Caki2 (cell line): ENCODE results near the gene RTKN2. TPM values are rescaled to one million over a fixed set of nuclear protein-coding genes. Genes with fewer than 3 reads are reported as not detected.

Experiments
- DNase-seq: peaks from one replicate; pipeline ENCODE4 v3.0.0-alpha.2; 2015; ENCODE audit warnings: low read depth
- in situ Hi-C: cut with HindIII; loops from 2 replicates; pipeline ENCODE4 v1.10.0; 2016; ENCODE audit warnings: low sequenced_read_pairs, low pct_unique_long_range_greater_than_20kb, mixed read lengths
- total RNA-seq: library from RNA; depleted of rRNA; stranded (reverse); fragments of >200 nt; shearing (Covaris generic); gene quantifications from 2 replicates; pipeline ENCODE4 v1.2.3, GENCODE V29; 2014; ENCODE audit warnings: low replicate concordance

RTKN2 gene
- total RNA-seq, 1 experiment from 2014 or later: 3.6 TPM

DNA sequence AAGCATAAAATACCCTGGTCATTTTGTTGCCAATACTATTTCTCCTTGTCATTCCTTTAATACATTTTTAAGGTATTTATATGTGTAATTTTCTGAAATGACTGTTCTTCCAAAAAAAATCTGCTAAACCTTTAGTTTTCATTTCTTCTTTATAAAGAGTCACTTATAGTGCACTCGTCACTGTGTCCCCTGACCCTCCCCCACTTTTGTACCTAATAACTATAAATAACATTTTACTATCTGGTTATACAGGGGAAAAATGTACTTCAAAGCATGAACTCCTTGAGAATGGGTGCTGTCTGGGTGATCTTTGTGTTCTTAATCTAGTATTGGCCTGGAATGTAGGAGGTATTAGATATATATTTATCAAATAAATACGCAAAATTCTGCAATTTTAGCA lies 31.1 kb downstream of the RTKN2 start:
- in situ Hi-C loops: no loop called here
- no peak for DNase-seq

DNA sequence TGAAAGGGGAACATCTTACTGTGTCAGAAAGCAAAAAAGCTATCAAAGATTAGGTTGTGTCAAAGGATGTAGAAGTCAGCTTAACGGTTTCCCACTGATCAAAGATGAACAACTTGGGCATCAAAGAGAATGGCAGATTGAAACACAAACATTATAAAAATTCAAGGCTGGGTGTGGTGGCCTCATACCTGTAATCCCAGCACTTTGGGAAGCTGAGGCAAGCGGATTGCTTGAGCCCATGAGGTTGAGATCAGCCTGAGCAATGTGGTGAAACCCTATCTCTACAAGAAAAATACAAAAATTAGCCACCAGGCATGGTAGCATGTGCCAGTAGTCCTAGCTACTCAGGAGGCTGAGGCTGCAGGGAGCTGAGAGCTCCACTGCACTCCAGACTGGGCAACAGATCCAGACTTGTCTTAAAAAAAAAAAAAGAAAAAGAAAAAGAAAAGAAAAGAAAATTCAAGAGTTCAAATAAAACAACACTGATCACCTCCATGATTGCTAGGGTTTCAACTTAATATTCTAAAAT lies 34.5 kb downstream of the RTKN2 start:
- DNase-seq: no peak
- in situ Hi-C loops: no loop called here

DNA sequence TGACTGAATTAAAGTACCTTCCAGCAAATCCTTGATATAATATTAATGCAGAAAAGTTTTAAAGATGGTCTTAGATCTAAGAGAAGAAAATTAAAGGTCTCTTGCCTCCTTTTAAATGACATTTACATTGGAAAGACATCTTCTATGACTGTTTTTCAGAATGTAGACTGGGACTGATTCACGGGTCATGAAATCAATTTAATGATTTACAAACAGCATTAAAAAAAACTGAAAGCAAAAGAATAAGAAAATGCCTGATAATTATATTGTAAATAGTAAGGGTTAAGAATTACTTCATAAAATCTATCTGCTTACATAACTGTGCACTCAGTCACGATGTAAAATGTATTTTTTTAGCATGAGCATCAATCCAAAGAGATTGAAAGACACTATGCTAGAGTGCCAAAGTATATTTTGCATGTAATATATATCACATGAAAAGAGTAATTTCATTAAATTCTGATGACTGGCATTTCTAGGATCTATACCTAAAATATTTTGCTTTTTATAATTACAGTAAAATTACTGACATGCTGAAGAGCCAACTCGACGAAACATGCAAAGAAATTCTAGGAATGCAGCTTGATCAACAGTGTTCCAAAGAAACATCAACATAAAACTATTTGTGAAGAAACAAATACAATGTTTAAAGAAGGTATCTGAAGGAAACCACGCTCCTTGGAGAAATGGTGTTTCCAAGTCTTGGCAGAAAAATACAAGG lies 35.1 kb downstream of the RTKN2 start:
- in situ Hi-C loops: no loop called here
- DNase-seq: peak; percentile 33

DNA sequence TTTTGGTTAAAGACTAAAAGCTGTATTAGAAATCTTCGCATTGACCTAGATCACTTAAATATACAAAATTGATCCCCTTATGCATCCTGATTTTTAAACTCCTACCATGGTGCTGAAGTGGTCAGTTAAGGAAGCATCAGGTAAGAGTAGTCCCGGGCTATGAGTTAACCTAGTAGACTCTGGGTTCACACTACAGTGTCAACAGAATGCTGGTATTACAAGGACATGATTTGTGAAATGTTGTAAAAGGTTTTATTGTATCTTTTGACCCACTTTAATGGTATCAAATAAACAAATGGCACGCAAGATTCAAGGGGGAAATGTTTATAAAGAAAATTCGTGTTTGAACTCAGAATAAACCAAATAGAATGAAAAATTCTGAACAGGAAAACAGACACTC lies 36.8 kb downstream of the RTKN2 start:
- no peak for DNase-seq
- in situ Hi-C loops: no loop called here

DNA sequence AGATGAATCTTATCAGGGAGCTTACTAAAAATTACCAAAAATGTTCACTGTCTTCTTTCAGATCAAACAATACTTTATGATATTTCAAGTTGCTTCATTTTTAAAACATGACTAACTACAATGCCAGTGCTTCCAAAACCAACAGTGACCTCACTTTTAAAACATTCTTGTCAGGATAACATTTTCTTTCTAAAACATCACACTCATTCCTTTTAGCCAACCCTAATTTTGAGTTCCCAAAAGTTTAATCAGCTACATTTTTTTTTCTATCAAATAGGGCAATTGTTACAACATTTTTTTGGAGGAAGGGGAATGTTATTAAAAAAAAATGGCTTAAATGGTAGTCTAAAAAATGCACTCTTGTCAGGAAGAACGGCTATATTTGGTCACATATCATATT lies 37.3 kb downstream of the RTKN2 start:
- DNase-seq: peak; percentile 35
- in situ Hi-C loops: no loop called here

DNA sequence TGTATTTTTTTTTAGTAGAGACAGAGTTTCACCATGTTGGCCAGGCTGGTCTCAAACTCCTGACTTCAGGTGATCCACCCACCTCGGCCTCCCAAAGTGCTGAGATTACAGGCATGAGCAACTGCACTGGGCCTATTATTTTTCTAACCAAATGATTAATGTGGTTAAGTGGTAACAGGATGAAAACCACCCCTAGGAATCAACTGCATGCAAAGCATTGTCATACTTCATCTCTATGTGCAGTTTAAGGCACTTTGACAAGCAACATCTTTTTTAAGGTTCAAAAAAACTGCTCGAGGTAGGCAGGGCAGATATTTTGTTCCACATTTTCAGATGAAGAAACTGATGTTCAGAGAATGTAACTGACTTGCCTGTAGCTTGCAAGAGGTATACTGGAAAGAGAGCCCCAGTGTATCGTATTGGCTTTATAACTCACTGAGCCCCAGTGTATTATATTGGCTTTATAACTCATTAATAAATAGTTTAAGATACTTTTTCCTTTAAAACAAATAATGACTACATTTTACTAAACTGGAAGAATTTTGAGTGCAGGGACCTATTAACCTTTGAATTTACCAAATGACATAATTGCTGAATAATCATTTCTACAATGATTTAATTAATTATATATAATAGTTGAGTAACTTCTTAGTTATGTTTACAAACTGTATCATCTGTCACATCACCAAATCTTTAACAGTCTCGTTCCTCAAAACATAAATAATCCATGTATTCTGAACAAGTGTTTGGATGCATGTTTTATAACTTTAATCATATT lies 38.1 kb downstream of the RTKN2 start:
- no peak for DNase-seq
- in situ Hi-C loops: no loop called here

DNA sequence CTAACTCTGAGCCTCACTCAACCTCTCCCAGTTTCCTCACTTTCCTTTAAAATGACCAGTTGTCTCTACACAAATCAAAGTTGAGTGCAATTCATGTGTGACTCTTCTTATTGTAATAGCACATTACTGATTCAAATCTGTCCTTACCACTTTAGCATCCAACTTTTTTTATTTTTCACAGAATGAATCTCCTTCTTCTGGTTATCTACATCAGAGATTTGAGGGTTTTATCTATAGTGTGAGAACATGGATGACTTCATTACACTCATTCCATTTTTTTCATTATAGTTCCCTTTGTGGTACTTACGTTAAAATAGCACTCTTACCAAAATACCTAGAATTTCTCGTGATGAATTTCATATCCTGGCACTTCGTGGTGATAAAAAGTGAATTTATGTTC lies 43.3 kb downstream of the RTKN2 start:
- DNase-seq: no peak
- in situ Hi-C loops: no loop called here

- DNase-seq: peak; percentile 35
- in situ Hi-C loops: no loop called here
These were observed 44.0 kb downstream of the RTKN2 start for GRCh38 chr10:62224606-62225005.

- DNase-seq: no peak
- in situ Hi-C loops: no loop called here
These were observed 51.0 kb downstream of the RTKN2 start for GRCh38 chr10:62217683-62218082.

DNA sequence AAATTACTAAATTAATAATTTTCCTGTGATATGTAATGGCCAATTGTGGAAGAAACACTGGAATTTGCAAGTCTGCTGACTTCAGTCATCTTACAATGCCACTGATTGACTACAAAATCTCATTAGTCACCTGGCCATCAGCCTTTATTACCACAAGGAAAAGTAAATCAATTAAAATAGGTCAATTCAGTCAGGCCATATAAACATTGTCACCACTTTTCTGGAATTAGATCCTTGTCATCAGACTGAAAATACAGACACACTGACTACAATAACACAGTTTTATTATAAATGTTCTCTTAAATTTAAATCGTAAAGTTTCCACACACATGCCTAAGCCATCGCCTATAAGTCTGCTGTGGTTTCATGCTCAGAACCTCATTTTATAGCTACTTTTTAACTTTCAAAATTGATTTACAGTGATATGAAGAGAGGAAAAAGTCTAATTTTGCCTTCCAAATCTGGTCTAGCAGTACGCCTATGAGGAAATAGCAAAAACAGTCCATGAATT lies 54.2 kb downstream of the RTKN2 start:
- no peak for DNase-seq
- in situ Hi-C loops: no loop called here

DNA sequence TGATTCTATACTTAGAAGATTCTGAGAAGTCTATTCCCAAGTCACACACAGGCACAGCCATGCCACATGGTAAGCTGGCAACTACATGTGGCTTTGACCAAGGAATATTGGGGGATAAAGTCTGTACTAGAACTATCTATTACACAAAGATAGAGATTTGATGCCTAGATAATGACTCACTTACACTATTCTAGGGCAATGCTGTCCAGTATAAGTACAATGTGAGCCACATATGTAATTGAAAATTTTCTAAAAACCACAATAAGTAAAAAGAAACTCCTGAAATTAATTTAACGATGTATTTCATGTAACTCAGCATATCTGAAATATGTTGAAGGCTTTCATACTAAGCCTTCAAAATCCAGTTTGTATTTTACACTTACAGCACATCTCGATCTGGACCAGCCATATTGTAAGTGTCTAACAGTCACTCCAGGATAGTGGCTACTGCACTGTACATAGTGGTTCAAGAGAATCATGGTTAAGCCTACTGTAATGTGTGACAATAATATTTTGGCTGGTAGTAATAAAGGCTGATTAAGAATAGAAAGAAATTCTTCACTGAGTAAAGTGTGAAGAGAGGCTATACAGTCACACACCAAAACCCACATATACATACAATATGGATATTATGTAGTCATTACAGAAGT lies 62.8 kb downstream of the RTKN2 start:
- DNase-seq: no peak
- in situ Hi-C loops: no loop called here

- in situ Hi-C loops: no loop called here
- no peak for DNase-seq
These were observed 69.1 kb downstream of the RTKN2 start for GRCh38 chr10:62199584-62199983.

DNA sequence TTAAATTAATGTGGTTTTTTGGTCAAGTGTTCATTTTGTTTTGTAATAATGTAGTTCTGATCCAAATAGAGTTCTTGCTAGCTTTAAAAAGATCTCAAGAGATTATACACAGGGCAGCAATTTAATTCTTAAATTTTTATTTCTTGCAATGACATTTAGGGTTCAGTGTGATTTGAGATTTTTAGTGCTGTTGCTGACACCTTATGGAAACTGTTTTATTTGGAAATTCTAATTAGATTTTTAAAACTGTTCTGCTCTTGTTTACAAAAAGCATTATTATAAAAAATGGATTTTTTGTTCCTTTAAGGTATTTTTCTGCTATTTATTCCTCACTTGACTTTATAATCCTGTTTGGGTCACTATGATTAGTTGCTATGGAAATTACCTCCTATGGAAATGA lies 72.1 kb downstream of the RTKN2 start:
- DNase-seq: no peak
- in situ Hi-C loops: no loop called here

GRCh38 chr10:62195675-62195926 lies 73.0 kb downstream of the RTKN2 start:
- in situ Hi-C loops: no loop called here
- DNase-seq: no peak

DNA sequence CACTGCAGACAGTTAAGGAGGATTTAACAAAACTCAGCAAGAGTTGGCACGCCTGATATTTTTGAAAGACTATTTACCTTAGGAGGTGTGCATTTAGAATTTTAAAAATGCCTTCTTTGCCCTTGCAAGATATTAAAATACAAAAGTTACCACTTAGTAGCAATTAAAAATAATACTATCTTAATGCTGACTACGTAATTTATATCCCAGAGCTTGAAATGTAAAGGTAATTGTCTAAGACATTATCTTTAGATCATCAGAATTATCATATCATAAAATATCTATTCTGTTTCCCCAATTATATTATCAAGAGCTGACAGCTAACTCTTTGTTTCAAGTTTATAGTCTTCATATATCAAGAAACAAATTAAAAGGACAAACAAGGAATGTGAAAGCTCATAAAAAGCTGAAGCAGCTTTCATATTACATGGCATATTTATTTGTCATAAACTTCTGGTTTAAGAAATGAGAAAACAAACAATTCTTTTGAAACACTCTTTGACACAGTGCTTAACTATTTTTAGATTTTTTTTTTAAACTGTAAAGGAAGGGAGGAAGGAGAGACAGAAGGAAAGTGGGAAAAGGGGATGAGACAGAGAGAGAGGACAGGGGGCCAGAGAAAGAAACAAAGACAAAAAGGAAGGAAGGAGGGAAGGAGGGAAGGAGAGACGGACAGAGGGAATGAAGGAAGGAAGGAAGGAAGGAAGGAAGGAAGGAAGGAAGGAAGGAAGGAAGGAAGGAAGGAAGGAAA lies 73.5 kb downstream of the RTKN2 start:
- in situ Hi-C loops: no loop called here

GRCh38 chr10:62193479-62193878 lies 75.2 kb downstream of the RTKN2 start:
- no peak for DNase-seq
- in situ Hi-C loops: no loop called here

More for the DNA sequence above, 73.5 kb downstream of the RTKN2 start:
- DNase-seq: no peak

DNA sequence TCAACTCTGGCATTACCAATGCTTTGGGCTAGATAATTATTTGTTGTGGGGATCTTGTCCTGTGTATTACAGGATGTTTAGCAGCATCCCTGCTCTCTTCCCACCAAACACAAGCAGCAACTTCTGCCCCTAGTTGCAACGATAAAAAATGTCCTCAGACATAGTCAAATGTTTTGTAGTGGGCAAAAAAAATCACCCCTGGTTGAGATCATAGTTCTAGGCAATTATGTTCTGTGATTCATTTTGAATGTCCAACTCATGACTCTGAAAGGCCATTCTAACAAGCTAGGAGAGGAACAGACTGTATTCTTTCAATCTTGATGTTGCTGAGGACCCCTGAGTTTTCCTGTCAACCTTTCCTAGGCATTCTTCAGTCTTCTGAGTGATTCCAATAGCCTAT lies 79.5 kb downstream of the RTKN2 start:
- in situ Hi-C loops: no loop called here
- no peak for DNase-seq

GRCh38 chr10:62188021-62188616 lies 80.5 kb downstream of the RTKN2 start:
- in situ Hi-C loops: no loop called here

More at GRCh38 chr10:62188021-62188616, 80.5 kb downstream of the RTKN2 start:
- DNase-seq: no peak
